Urinary bladder (tissue), 4 donors: ENCODE results near the gene NQO2. TPM values are rescaled to one million over a fixed set of nuclear protein-coding genes. Genes with fewer than 3 reads are reported as not detected.
A peak's percentile ranks its signal among the peaks of the same experiment; 100 is the strongest.
"Not testable (repeated sequence)": the region's sequence is repeated elsewhere in the genome, so short reads cannot be mapped to it uniquely, and the experiment has no call there.

Source experiments
- DNase-seq: peaks from one replicate; pipeline ENCODE4 v3.0.0-alpha.2; 2015; ENCODE audit errors: extremely low spot score
- H3K27ac ChIP-seq: one replicate; pipeline ENCODE4 v1.5.1; 2013; ENCODE audit warnings: low read depth, mild to moderate bottlenecking, moderate library complexity
- H3K36me3 ChIP-seq: one replicate; pipeline ENCODE4 v1.6.1; 2013; ENCODE audit warnings: mild to moderate bottlenecking, moderate library complexity; ENCODE audit not compliant: insufficient read depth
- H3K4me1 ChIP-seq: one replicate; pipeline ENCODE4 v1.6.1; 2013; ENCODE audit warnings: mild to moderate bottlenecking, moderate library complexity; ENCODE audit not compliant: insufficient read depth
- H3K4me3 ChIP-seq: one replicate; pipeline ENCODE4 v1.5.1; 2013; ENCODE audit warnings: low read depth, low read length
- WGBS: extraction: QIAGEN DNeasy Blood & Tissue Kit; methylation state at CpG from one replicate; pipeline ENCODE4 v1.1.7; 2013; 5-methylcytosine and 5-hydroxymethylcytosine counted together
- polyA plus RNA-seq: library from polyadenylated mRNA; stranded (reverse); fragments of 200-250 nt; gene quantifications from one replicate; pipeline ENCODE4 v1.2.3, GENCODE V29; 2013
- total RNA-seq: library from RNA; depleted of rRNA; stranded (reverse); fragments of >200 nt; gene quantifications from one replicate; pipeline ENCODE4 v1.2.3, GENCODE V29; 2014
- donor health status: healthy with polysubstance abuse.
- donor health status: healthy.

NQO2 gene
- total and polyA plus RNA-seq, 2 donors: 8.7 to 25.5 TPM

DNA sequence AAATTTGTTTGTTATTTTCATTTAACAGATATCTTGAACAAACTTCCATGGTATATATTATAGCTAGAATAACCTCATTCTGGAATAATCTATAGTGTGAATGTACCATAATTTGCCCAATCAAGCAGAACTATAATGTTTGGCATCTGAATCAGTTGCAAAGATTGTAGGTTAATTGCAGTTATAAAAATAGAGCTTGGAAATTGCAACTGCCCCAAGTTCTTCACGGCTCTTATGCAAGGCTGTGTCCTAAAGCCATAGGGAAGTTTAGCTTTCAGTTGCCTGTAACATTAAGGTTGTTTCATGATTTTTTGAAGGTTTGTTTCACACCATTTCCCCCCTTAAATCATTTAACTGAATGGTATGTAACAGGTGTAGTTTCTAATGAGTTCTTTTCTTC lies 19.4 kb downstream of the NQO2 start:
- Histone ChIP-seq H3K36me3 (peaks cover 3% of the 10 kb centered on the region), H3K4me3 (no peak overlapping the region), H3K27ac (no peak overlapping the region), H3K4me1 (peaks cover under 1% of the 10 kb centered on the region)
- 86% methylated on average over 1 of the region's 1 CpG for WGBS
- no peak for DNase-seq

GRCh38 chr6:3019749-3020320 lies 20.1 kb downstream of the NQO2 start:
- Histone ChIP-seq H3K36me3 (peaks cover 3% of the 10 kb centered on the region), H3K4me3 (no peak overlapping the region), H3K4me1 (peaks cover 2% of the 10 kb centered on the region), H3K27ac (no peak overlapping the region)
- no peak for DNase-seq
- WGBS: 94% methylated on average over 6 of the region's 6 CpGs

- 100% methylated on average over 2 of the region's 2 CpGs for WGBS
- H3K27ac ChIP-seq, H3K4me3 ChIP-seq, DNase-seq, H3K36me3 ChIP-seq, H3K4me1 ChIP-seq: not testable (repeated sequence)
Observed at GRCh38 chr6:3020976-3021598, 21.4 kb downstream of the NQO2 start.

GRCh38 chr6:3022765-3023662 lies 23.3 kb downstream of the NQO2 start:
- 76% methylated on average over 26 of the region's 26 CpGs for WGBS
- H3K27ac ChIP-seq: no peak overlapping the region
- H3K4me3 ChIP-seq: peak overlapping the region; percentile 37
- no peaks in the 10 kb centered on the region for H3K36me3 ChIP-seq
- DNase-seq: no peak
- H3K4me1 ChIP-seq: peaks cover 2% of the 10 kb centered on the region

- Histone ChIP-seq H3K4me3 (peak overlapping the region; percentile 37), H3K36me3 (no peaks in the 10 kb centered on the region), H3K4me1 (peaks cover 2% of the 10 kb centered on the region), H3K27ac (peak overlapping the region; percentile 86)
- no peak for DNase-seq
- 45% methylated on average over 32 of the region's 32 CpGs for WGBS
Observed at GRCh38 chr6:3023663-3024483, 24.2 kb downstream of the NQO2 start.

- H3K4me3 ChIP-seq: no peak overlapping the region
- H3K36me3 ChIP-seq: no peaks in the 10 kb centered on the region
- peaks cover 2% of the 10 kb centered on the region for H3K4me1 ChIP-seq
- no peak overlapping the region for H3K27ac ChIP-seq
- no peak for DNase-seq
- WGBS: 81% methylated on average over 20 of the region's 20 CpGs
Observed at GRCh38 chr6:3026791-3027626, 27.3 kb downstream of the NQO2 start.

GRCh38 chr6:3028156-3028555 lies 28.5 kb downstream of the NQO2 start:
- not testable (repeated sequence) for H3K27ac ChIP-seq, H3K4me3 ChIP-seq, H3K36me3 ChIP-seq, H3K4me1 ChIP-seq, DNase-seq
- WGBS: 64% methylated on average over 5 of the region's 5 CpGs

- WGBS: 78% methylated on average over 15 of the region's 15 CpGs
- no peak for DNase-seq
- no peak overlapping the region for H3K4me3 ChIP-seq
- no peaks in the 10 kb centered on the region for H3K4me1 ChIP-seq
- no peak overlapping the region for H3K27ac ChIP-seq
- H3K36me3 ChIP-seq: no peaks in the 10 kb centered on the region
Observed at GRCh38 chr6:3031857-3032640, 32.4 kb downstream of the NQO2 start.

DNA sequence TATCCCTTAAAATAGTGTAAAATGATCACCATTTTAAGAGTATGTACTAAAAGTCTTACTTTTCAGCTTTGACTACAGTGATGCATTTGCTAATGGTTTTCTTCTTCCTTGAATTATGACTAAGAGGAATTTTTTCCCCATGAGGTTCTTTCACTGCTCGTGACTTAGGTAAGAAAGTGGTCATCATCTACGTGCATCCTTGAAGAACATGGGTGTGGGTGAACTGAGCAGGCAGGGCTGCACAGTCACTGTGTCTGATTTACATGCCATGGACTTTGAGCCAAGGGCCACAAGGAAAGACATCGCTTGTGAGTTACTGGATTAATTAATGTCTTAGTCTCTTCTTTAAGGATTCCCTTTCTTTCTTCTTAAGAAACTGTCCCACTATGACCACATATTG lies 33.3 kb downstream of the NQO2 start:
- H3K4me1 ChIP-seq: no peaks in the 10 kb centered on the region
- no peak overlapping the region for H3K4me3 ChIP-seq
- no peaks in the 10 kb centered on the region for H3K36me3 ChIP-seq
- no peak for DNase-seq
- no peak overlapping the region for H3K27ac ChIP-seq
- WGBS: 90% methylated on average over 3 of the region's 3 CpGs

- H3K27ac ChIP-seq: no peak overlapping the region
- H3K4me1 ChIP-seq: no peaks in the 10 kb centered on the region
- no peaks in the 10 kb centered on the region for H3K36me3 ChIP-seq
- H3K4me3 ChIP-seq: no peak overlapping the region
- WGBS: 93% methylated on average over 5 of the region's 5 CpGs
- no peak for DNase-seq
Observed at GRCh38 chr6:3033652-3034051, 34.0 kb downstream of the NQO2 start.

DNA sequence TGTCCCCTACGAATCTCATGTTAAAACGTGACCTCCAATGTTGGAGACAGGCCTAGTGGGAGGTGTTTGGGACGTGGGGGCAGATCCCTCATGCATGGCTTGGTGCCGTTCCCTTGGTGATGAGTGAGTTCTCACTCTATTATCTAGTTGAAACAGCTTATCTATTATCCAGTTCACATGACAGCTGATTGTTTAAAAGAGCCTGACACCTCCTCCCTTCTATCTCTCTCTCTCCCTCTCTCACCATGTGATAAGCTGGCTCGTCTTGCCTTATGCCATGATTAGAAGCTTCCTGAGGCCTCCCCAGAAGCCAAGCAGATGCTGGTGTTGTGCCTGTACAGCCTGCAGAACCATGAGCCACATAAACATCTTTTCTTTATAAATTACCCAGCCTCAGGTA lies 35.7 kb downstream of the NQO2 start:
- WGBS: 84% methylated on average over 5 of the region's 5 CpGs
- Histone ChIP-seq H3K4me3 (no peak overlapping the region), H3K36me3 (no peaks in the 10 kb centered on the region), H3K27ac (no peak overlapping the region), H3K4me1 (no peaks in the 10 kb centered on the region)
- no peak for DNase-seq
